Fibroblast of skin of left biceps (primary cell): ENCODE measurements around the gene BZW2.
A peak's percentile ranks its signal among the peaks of the same experiment; 100 is the strongest.

Experiments used
- DNase-seq, 2 experiments: peaks; one replicate each; pipeline ENCODE4 v3.0.0-alpha.2; 2013; ENCODE audit warnings: low read depth in 2 of 2

The BZW2 gene

GRCh38 chr7:16753102-16753931 is 107.3 kb downstream of the BZW2 start, which contains the start of gene TSPAN13:
TSPAN13 (plus strand) TSS chr7:16753755; CDS start chr7:16753968, 213 bp downstream.
- DNase-seq = peak in 1 of 2 experiments; percentile 11

GRCh38 chr7:16753932-16754855 is 108.2 kb downstream of the BZW2 start:
- DNase-seq = no peak

DNA sequence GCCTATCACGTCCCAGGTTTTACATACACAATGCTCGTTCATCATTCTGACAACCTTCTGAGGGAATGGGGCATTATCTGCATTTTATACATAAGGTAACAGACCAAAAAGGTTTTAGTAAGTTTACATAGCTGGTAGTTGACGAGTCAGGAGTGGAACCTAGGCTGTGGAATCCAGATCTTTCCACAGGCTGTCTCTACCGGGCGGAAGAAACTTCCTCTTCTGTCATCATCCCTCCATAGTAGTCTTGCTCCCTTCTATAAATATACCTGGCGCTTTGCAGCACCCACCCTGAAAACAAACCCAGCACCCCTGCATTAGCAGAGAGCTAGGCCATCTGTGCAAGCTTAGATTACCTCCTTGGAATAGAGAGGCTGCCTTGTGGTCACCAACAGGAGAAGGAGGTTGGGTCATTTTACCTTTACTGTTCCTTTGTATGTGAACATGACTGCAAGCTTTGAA is 108.9 kb downstream of the BZW2 start:
- no peak for DNase-seq

GRCh38 chr7:16755397-16755796 is 109.4 kb downstream of the BZW2 start:
- no peak for DNase-seq
